GM19025 (cell line): ENCODE data around the gene ACP3.

Source experiments
- ATAC-seq: cut with Tn5 transposase; IDR thresholded peaks from one replicate; pipeline ENCODE4 v1.9.1; 2021; ENCODE audit warnings: mild to moderate bottlenecking, low read depth, moderate library complexity; ENCODE audit not compliant: unreplicated experiment

Gene ACP3

GRCh38 chr3:132311841-132312240 is 5.4 kb upstream of the ACP3 start:
- ATAC-seq, result no peak

GRCh38 chr3:132315851-132316250 is 1.4 kb upstream of the ACP3 start:
- ATAC-seq, result no peak

GRCh38 chr3:132318451-132318850 is 1.2 kb downstream of the ACP3 start:
- ATAC-seq, result no peak

- no peak for ATAC-seq
Observed at GRCh38 chr3:132321304-132321703, 4.1 kb downstream of the ACP3 start.

GRCh38 chr3:132325103-132325606 is 7.9 kb downstream of the ACP3 start:
- no peak for ATAC-seq

GRCh38 chr3:132325634-132326033 is 8.4 kb downstream of the ACP3 start:
- ATAC-seq, result no peak

GRCh38 chr3:132326251-132326650 is 9.0 kb downstream of the ACP3 start:
- no peak for ATAC-seq

- ATAC-seq, result no peak
Observed at GRCh38 chr3:132332082-132332481, 14.9 kb downstream of the ACP3 start.

- ATAC-seq, result no peak
Observed at GRCh38 chr3:132332508-132332907, 15.3 kb downstream of the ACP3 start.

- no peak for ATAC-seq
Observed at GRCh38 chr3:132341746-132342145, 24.5 kb downstream of the ACP3 start.

- ATAC-seq, result no peak
Observed at GRCh38 chr3:132342183-132342582, 25.0 kb downstream of the ACP3 start.

GRCh38 chr3:132342610-132343009 is 25.4 kb downstream of the ACP3 start:
- ATAC-seq, result no peak

- ATAC-seq, result no peak
Observed at GRCh38 chr3:132343018-132343612, 25.9 kb downstream of the ACP3 start.

- no peak for ATAC-seq
Observed at GRCh38 chr3:132344666-132345280, 27.6 kb downstream of the ACP3 start.

- no peak for ATAC-seq
Observed at GRCh38 chr3:132346841-132347736, 29.9 kb downstream of the ACP3 start.

GRCh38 chr3:132347811-132348210 is 30.6 kb downstream of the ACP3 start:
- ATAC-seq, result no peak

GRCh38 chr3:132348531-132348930 is 31.3 kb downstream of the ACP3 start:
- ATAC-seq, result no peak

GRCh38 chr3:132350814-132351213 is 33.6 kb downstream of the ACP3 start:
- no peak for ATAC-seq

GRCh38 chr3:132351222-132351806 is 34.1 kb downstream of the ACP3 start:
- no peak for ATAC-seq

GRCh38 chr3:132352556-132353143 is 35.4 kb downstream of the ACP3 start:
- no peak for ATAC-seq
